HepG2 (cell line): ENCODE measurements around the gene PSD4. TPM values are rescaled to one million over a fixed set of nuclear protein-coding genes. Genes with fewer than 3 reads are reported as not detected.
A peak's percentile ranks its signal among the peaks of the same experiment; 100 is the strongest.

Experiments
- ARID4A ChIP-seq: sonication (generic); formaldehyde crosslinking; IDR thresholded peaks from 2 replicates; pipeline ENCODE4 v1.5.0; 2020; ENCODE audit warnings: mild to moderate bottlenecking, missing genetic modification reagents, borderline replicate concordance
- ATF1 ChIP-seq: IDR thresholded peaks from 2 replicates; pipeline ENCODE4 v1.6.1; 2016; ENCODE audit warnings: mild to moderate bottlenecking, control low read depth
- CREBL2 ChIP-seq: sonication (generic); formaldehyde crosslinking; IDR thresholded peaks from 2 replicates; pipeline ENCODE4 v1.8.1; 2023; ENCODE audit warnings: missing genetic modification reagents, mild to moderate bottlenecking, borderline replicate concordance
- HNF1B ChIP-seq: sonication (generic); formaldehyde crosslinking; IDR thresholded peaks from 2 replicates; pipeline ENCODE4 v1.5.1; 2020; ENCODE audit warnings: mild to moderate bottlenecking, moderate library complexity, missing genetic modification reagents
- IKZF1 ChIP-seq: fragments of 450-650 bp; IDR thresholded peaks from 2 replicates; pipeline ENCODE4 v1.7.1; 2016
- ISX ChIP-seq: sonication (generic); formaldehyde crosslinking; conservative IDR thresholded peaks from 2 replicates; pipeline ENCODE4 v1.5.0; 2020; ENCODE audit warnings: missing genetic modification reagents
- KAT7 ChIP-seq: IDR thresholded peaks from 2 replicates; pipeline ENCODE4 v1.6.1; 2018; ENCODE audit warnings: borderline replicate concordance, missing compliant biosample characterization
- MTF1 ChIP-seq: sonication (generic); formaldehyde crosslinking; IDR thresholded peaks from 2 replicates; pipeline ENCODE4 v1.5.0; 2020; ENCODE audit warnings: missing genetic modification reagents
- PAF1 ChIP-seq: IDR thresholded peaks from 2 replicates; pipeline ENCODE4 v1.6.1; 2016; ENCODE audit warnings: missing genetic modification reagents, missing compliant biosample characterization
- POGK ChIP-seq: sonication (generic); formaldehyde crosslinking; conservative IDR thresholded peaks from 2 replicates; pipeline ENCODE4 v1.8.0; 2022; ENCODE audit warnings: mild to moderate bottlenecking, moderate library complexity, missing genetic modification reagents
- PRMT3 ChIP-seq: sonication (generic); formaldehyde crosslinking; IDR thresholded peaks from 2 replicates; pipeline ENCODE4 v1.8.1; 2022; ENCODE audit warnings: low read depth, mild to moderate bottlenecking, moderate library complexity, missing genetic modification reagents, borderline replicate concordance
- THAP8 ChIP-seq: sonication (generic); formaldehyde crosslinking; IDR thresholded peaks from 2 replicates; pipeline ENCODE4 v1.5.1; 2020; ENCODE audit warnings: missing genetic modification reagents, mild to moderate bottlenecking, borderline replicate concordance
- ZMYM3 ChIP-seq: sonication (generic); formaldehyde crosslinking; IDR thresholded peaks from 2 replicates; pipeline ENCODE4 v1.5.1; 2020; ENCODE audit warnings: mild to moderate bottlenecking, missing genetic modification reagents
- ZNF264 ChIP-seq: sonication (generic); formaldehyde crosslinking; IDR thresholded peaks from 2 replicates; pipeline ENCODE4 v1.4.0; 2020; ENCODE audit warnings: missing genetic modification reagents
- ZNF367 ChIP-seq: sonication (generic); formaldehyde crosslinking; IDR thresholded peaks from 2 replicates; pipeline ENCODE4 v1.4.0; 2020; ENCODE audit warnings: missing genetic modification reagents, borderline replicate concordance
- ZNF629 ChIP-seq: sonication (generic); formaldehyde crosslinking; conservative IDR thresholded peaks from 2 replicates; pipeline ENCODE4 v1.5.0; 2020; ENCODE audit warnings: missing genetic modification reagents
- ZNF761 ChIP-seq: sonication (generic); formaldehyde crosslinking; conservative IDR thresholded peaks from 2 replicates; pipeline ENCODE4 v1.4.0; 2020; ENCODE audit warnings: mild to moderate bottlenecking, missing genetic modification reagents
- ZNF781 ChIP-seq: sonication (generic); formaldehyde crosslinking; IDR thresholded peaks from 2 replicates; pipeline ENCODE4 v1.5.1; 2020; ENCODE audit warnings: borderline replicate concordance, mild to moderate bottlenecking, missing genetic modification reagents; ENCODE audit errors: not compliant biosample characterization
- ZNF83 ChIP-seq: sonication (generic); formaldehyde crosslinking; IDR thresholded peaks from 2 replicates; pipeline ENCODE4 v1.4.0; 2020; ENCODE audit warnings: missing genetic modification reagents, mild to moderate bottlenecking, borderline replicate concordance
- polyA plus RNA-seq, 8 experiments: library from polyadenylated mRNA; depleted of rRNA in 3 of 8; stranded (reverse) in 7 of 8; unstranded in 1 of 8; fragments of >200 nt; fragmentation: Illumina TruSeq in 4 of 8; extraction: Trizol in 4 of 8; gene quantifications; 2 replicates each; pipeline versions ENCODE4 v1.2.1 to v1.2.3, GENCODE V29; 2011 to 2016; ENCODE audit warnings: low read depth in 4 of 8, missing spikeins in 1 of 8, mixed read lengths in 1 of 8; ENCODE audit not compliant: insufficient read depth in 1 of 8
- total RNA-seq, 5 experiments: library from RNA; depleted of rRNA; stranded (reverse); fragments of >200 nt; fragmentation: Illumina TruSeq; extraction: Trizol; gene quantifications; 2 replicates each; pipeline ENCODE4 v1.2.3, GENCODE V29; 2016; ENCODE audit warnings: low read depth in 1 of 5

The PSD4 gene
- total and polyA plus RNA-seq, 2 of the 13 experiments (the other 11 are each of a cell fraction or from before 2014, with no cell fraction given): 5.8 to 9.4 TPM

GRCh38 chr2:113167115-113167932 lies 6.4 kb upstream of the PSD4 start (continued):
- TF ChIP-seq THAP8 (no peak), CREBL2 (CRISPR knock-in tag) (0 out of 2 replicates have a peak, but pooled peaks have one; percentile 17), ZNF781 (peak; percentile 97), MTF1 (CRISPR knock-in tag) (peak; percentile 67), ZNF761 (peak; percentile 94), ZMYM3 (CRISPR knock-in tag) (peak; percentile 97), ZNF83 (CRISPR knock-in tag) (0 out of 2 replicates have a peak, but pooled peaks have one; percentile 54), ZNF367 (CRISPR knock-in tag) (0 out of 2 replicates have a peak, but pooled peaks have one; percentile 32), ZNF264 (CRISPR knock-in tag) (peak; percentile 92; the same call in 1 of the 2 replicates), ZNF629 (0 out of 2 replicates have a peak, but pooled peaks have one; percentile 50), POGK (peak; percentile 93), PRMT3 (CRISPR knock-in tag) (peak; percentile 40; the same call in 1 of the 2 replicates), IKZF1 (no peak), ATF1 (CRISPR knock-in tag) (peak; percentile 85), ARID4A (peak; percentile 92; the same call in 1 of the 2 replicates), HNF1B (CRISPR knock-in tag) (peak; percentile 100), ISX (CRISPR knock-in tag) (no peak), PAF1 (CRISPR knock-in tag) (no peak), KAT7 (CRISPR knock-in tag) (peak; percentile 66)
